GM12801 (cell line): ENCODE results near the gene FARS2.

ENCODE experiments used
- TF ChIP-seq, protein P1 (sequence below): IDR thresholded peaks from one replicate; pipeline ENCODE4 v1.5.1; 2011; ENCODE audit warnings: control low read depth; ENCODE audit not compliant: insufficient read length; ENCODE audit errors: extremely low read depth

FARS2 gene

DNA sequence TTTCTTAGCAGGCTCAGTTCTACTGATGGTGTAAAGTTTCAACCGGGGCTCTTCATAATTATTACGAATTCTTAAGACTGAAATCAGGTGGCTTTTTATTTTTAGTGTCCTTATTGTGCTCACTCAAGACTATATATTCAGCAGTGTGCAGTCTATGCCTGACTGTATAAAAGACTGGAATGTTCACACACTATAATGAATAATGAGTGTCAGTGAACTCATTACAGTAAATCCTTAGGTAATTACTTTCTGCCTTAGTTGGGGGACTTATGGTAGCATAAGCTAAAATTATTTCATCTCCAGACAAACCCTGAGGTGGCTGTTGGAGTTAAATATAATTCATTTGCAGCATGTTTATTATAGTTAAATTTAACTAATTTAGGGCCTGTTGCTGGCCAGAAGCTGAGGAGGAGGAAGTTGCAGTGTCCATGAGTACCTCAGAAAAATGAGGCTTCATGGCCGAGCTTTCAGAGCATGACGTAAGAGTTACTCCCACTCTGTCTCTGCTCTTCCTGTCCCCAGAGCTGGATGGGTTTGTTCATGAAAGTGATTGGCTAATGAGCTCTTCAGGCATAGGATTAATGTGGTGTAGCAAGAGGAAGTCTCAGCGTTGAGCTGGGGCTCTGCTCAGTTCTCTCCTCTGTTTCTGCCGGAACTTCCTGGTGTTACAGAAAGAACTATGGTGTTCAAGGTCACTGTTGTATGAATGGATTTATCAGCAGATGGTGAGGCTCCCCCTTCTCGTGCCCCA is 409.7 kb downstream of the FARS2 start:
- TF ChIP-seq, protein P1, sequence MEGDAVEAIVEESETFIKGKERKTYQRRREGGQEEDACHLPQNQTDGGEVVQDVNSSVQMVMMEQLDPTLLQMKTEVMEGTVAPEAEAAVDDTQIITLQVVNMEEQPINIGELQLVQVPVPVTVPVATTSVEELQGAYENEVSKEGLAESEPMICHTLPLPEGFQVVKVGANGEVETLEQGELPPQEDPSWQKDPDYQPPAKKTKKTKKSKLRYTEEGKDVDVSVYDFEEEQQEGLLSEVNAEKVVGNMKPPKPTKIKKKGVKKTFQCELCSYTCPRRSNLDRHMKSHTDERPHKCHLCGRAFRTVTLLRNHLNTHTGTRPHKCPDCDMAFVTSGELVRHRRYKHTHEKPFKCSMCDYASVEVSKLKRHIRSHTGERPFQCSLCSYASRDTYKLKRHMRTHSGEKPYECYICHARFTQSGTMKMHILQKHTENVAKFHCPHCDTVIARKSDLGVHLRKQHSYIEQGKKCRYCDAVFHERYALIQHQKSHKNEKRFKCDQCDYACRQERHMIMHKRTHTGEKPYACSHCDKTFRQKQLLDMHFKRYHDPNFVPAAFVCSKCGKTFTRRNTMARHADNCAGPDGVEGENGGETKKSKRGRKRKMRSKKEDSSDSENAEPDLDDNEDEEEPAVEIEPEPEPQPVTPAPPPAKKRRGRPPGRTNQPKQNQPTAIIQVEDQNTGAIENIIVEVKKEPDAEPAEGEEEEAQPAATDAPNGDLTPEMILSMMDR, result no peak

DNA sequence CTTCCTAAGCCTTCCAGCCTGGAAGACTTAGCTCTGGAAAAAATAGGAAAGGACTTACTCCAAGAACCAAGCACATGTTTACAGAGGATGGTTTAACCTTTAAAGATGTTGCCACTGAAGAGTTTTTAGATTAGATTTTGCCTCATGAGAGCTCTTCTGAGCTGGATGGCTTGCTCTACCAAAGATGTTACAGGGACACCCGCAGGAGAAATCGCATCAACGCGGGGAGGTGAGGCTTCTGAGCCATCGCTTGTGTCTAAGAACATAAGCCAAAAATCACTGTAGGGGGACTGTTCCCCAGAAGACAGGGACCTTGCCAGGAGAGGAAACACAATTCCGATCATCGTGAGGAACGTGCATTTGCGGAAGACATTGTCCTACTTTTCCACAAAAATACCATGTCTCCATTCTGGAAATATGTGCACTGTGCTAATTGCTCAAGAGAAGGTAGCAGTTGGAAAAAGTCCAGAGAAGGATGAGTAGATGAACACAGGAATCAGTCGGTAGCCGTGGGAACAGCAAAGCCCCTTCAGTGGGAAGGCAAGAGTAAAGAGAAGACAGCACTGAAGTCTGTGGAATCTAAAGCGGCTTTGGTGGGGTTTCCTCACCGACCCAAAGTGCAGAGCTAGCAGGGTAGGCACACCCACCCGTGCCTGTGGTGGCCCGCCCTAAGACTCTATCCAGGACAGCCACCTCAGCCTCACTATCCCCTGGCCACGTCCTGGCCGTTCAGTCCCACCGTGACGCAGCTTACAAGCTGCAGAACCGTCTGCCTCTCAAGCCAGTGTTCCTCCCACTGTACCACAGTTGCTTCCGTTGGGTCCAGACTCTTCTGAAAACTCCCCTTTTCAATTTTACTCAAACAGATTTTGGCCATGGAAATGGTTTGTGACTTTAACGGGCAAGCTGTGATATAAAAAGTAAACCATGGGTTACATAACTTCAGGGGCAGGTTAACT is 410.6 kb downstream of the FARS2 start:
- TF ChIP-seq, protein P1, result no peak

DNA sequence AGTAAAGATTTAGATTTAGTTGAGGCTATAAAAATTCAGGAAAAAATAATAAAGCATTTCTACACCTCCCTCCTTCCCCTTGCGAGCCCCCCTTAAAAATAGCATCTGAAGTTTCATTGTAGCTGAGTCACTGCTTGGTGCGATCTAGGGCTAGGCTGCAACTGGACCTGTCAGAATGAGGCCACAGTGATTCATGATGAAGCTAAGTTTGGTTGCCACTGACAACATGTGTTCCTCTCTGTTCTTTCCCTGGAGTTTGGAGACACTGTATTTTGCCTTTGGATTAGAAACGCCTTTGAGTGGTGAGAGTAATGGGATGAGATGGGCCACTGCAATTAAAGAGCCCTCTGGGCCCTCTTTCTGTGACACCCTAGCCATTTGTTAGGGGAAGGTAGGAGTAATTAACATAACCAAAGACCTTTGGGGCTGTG is 411.3 kb downstream of the FARS2 start:
- TF ChIP-seq, protein P1, result no peak

DNA sequence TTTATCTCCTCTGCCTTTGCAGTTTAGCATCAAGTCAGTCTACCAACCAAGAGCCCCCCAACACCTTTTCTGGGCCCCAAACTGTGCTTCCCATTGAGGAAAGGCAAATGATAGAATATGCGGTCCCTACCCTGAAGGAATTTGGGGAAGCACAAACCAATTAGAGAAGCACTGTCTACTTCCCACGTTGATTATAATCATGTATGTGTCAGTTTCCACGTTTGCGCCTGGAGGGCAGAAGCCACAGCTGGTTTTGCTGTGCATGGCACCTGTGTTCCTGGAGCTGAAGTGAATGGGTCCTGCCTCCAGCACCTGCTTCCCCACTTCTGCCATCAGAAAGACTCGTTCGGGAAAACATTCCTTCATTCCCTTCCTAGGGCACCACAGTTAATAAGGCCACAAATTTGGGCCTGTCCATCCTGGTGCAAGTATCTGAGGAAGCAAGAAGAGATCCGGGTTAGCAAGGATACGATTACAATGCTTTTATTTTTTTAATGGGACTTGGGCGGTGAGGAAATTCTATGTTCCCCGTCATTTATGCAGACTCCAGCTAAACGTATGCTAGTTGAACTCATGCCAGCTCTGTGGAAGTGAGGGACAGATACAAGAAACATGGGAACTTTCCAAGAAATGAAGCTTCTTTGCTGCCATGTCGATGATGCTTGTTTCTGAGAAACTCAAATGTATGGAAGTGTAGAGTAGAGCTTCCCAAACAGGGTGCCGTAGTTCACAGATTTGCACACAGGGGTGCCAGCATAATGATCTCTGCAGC is 411.9 kb downstream of the FARS2 start:
- TF ChIP-seq, protein P1, result no peak

DNA sequence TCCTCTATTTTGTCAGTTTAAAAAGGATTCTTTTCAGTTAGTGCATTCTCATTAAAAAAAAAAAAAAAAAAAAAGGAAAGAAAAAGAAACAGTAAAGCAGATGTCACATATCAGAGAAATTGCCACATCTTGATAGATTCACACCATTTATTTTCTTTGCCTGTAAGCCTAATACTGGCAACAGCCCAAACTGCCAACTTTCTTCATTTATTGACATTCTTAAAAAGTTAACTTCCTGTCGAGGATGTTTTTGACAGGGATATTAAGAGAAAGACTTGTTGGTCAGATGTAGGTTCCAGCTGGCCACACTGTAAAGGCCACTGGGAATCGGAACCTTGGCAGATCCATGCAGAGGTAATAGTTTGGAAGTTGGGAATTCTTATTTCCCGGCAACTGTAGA is 412.8 kb downstream of the FARS2 start:
- TF ChIP-seq, protein P1, result no peak

DNA sequence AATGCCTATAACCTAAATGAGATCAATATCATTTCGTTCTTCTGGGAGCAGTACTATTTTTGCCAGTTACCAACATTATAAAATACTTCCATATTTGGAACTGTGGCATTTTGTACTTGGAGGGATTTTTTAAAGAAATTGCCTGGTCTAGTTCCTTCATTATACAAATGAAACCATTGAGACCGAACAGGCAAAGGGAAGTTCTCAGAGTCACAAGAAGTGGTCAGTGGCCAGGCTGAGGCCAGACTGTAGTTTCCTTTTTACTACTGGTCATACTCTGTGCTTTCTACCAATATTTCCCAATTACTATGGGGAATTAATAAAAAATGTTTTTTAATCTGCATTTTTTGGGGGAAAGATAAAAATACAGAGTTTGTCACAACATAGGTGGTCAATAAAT is 413.4 kb downstream of the FARS2 start:
- TF ChIP-seq, protein P1, result no peak

DNA sequence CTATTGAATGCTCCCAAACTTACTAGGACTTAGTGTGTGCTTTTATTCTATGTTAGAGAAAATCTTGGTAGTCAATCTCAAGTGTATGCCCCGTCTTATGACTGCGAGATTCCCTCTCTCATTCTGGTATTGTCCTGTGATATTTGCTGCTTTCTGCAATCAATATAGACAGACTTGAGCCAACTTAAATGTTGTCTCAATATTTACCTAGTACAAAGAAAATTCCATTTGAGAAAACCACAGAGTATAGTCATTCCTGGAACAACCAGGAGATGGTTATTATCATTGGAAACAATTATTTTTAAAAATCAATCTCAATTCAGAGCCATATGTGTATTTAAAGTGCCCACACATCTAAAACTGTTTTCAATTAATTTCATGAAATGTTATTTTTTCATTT is 415.4 kb downstream of the FARS2 start:
- TF ChIP-seq, protein P1, result no peak
